ENCODE data around the gene STK40. TPM values are rescaled to one million over a fixed set of nuclear protein-coding genes. Genes with fewer than 3 reads are reported as not detected.
A peak's percentile ranks its signal among the peaks of the same experiment; 100 is the strongest.

The STK40 gene
- total RNA-seq, 1 donor, result 12.9 TPM

- TF ChIP-seq CTCF (IDR thresholded peaks at IDR 0.05; ENCODE audit: insufficient read depth, low read length), result no peak
- H3K4me3 ChIP-seq (ENCODE audit: low read depth, low read length), result no peak overlapping the region
- DNase-seq (ENCODE audit: low read depth), result no peak
Measured at GRCh38 chr1:36392836-36393235, 7.1 kb upstream of the STK40 start.

- no peak overlapping the region for H3K4me3 ChIP-seq (ENCODE audit: low read depth, low read length)
- DNase-seq (ENCODE audit: low read depth), result no peak
- TF ChIP-seq CTCF (IDR thresholded peaks at IDR 0.05; ENCODE audit: insufficient read depth, low read length), result no peak
Measured at GRCh38 chr1:36391271-36391670, 5.5 kb upstream of the STK40 start.

GRCh38 chr1:36390411-36390810 is 4.7 kb upstream of the STK40 start:
- TF ChIP-seq CTCF (IDR thresholded peaks at IDR 0.05; ENCODE audit: insufficient read depth, low read length), result no peak
- no peak for DNase-seq (ENCODE audit: low read depth)
- H3K4me3 ChIP-seq (ENCODE audit: low read depth, low read length), result no peak overlapping the region

DNA sequence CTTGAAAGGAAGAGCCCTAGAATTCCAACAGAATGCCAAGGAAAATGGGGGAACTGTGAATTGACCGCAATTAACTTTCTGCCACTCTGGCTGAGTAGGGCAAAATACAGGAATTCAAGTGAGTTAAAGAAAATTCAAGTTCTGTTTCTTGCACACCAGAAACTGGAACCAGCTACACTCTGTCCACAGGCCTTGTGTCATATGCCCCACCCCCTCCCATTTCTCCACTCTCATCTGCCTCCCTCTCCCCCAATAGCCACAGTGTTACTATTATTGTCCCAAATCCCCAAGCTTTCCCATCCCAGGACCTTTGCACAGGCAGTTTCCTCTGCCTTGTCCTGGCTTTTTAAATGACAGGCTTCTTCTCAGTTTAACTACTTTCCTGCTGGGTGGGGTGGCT is 4.3 kb upstream of the STK40 start:
- DNase-seq (ENCODE audit: low read depth), result no peak
- no peak for TF ChIP-seq CTCF (IDR thresholded peaks at IDR 0.05; ENCODE audit: insufficient read depth, low read length)
- no peak overlapping the region for H3K4me3 ChIP-seq (ENCODE audit: low read depth, low read length)

GRCh38 chr1:36389261-36389660 is 3.5 kb upstream of the STK40 start:
- DNase-seq (ENCODE audit: low read depth), result no peak

GRCh38 chr1:36387141-36387949 is 1.6 kb upstream of the STK40 start:
- peak; percentile 97 for DNase-seq (ENCODE audit: low read depth)
- H3K4me3 ChIP-seq (ENCODE audit: low read depth, low read length), result peak overlapping the region; percentile 61
- TF ChIP-seq CTCF (IDR thresholded peaks at IDR 0.05; ENCODE audit: insufficient read depth, low read length), result peak; percentile 6

More at GRCh38 chr1:36389261-36389660, 3.5 kb upstream of the STK40 start:
- no peak for TF ChIP-seq CTCF (IDR thresholded peaks at IDR 0.05; ENCODE audit: insufficient read depth, low read length)
- H3K4me3 ChIP-seq (ENCODE audit: low read depth, low read length), result no peak overlapping the region

Measured in fibroblast of the aortic adventitia (primary cell).